ENCODE results near the gene SH2B3. TPM values are rescaled to one million over a fixed set of nuclear protein-coding genes. Genes with fewer than 3 reads are reported as not detected.

The SH2B3 gene
- total and polyA plus RNA-seq, 2 donors (not counting 3 experiments of a cell fraction or from before 2014, with no cell fraction given) = 63.1 to 97.9 TPM

DNA sequence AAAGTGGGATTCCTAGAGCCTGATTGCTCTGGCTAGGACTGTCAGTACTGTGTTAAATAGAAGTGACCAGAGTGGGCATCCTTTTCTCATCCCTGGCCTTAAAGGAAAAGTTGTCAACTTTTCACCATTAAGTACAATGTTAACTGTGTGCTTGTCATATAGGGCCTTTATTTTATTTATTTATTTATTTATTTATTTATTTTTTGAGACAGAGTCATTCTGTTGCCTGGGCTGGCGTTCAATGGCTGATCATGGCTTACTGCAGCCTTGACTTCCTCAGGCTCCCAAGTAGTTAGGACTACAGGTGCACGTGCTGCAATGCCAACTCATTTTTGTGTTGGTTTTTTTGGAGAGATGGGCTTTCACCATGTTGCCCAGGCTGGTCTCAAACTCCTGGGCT is 11.6 kb downstream of the SH2B3 start:
- Histone ChIP-seq H3K79me2 (ENCODE audit: control insufficient read depth, insufficient read depth, low read length) (peaks cover 98% of the 10 kb centered on the region), H4K20me1 (replicated peaks; ENCODE audit: control insufficient read depth, extremely low read depth, insufficient read depth, low read length) (peaks cover 3% of the 10 kb centered on the region), H3K9ac (replicated peaks; ENCODE audit: extremely low read depth, insufficient read depth, low read length) (no peak overlapping the region), H2AFZ (ENCODE audit: low read depth, low read length) (no peak overlapping the region), H3K9me1 (replicated peaks; ENCODE audit: control insufficient read depth, extremely low read depth, insufficient read depth, low read length) (no peaks in the 10 kb centered on the region), H3K27me3 (ENCODE audit: control insufficient read depth in 2 of 2, insufficient read depth in 2 of 2, low read length in 2 of 2) (no peaks in the 10 kb centered on the region), H3K4me1 (ENCODE audit: control insufficient read depth, extremely low read depth, insufficient read depth, low read length) (peaks cover 27% of the 10 kb centered on the region), H3K27ac (ENCODE audit: insufficient read depth, low read depth, low read length) (no peak overlapping the region), H3K4me2 (ENCODE audit: insufficient read depth, low read length) (no peak overlapping the region), H3K4me3 (replicated peaks in 1 of 3; ENCODE audit: insufficient read depth in 1 of 3, low read depth in 1 of 3, low read length in 3 of 3) (no peak overlapping the region), H3K36me3 (ENCODE audit: control insufficient read depth in 2 of 2, extremely low read depth in 1 of 2, insufficient read depth in 2 of 2, low read length in 2 of 2) (peaks cover 13 to 32% of the 10 kb centered on the region in 2 experiments), H3K9me3 (replicated peaks; ENCODE audit: control insufficient read depth, insufficient read depth, low read length) (no peaks in the 10 kb centered on the region)
- no peak for DNase-seq (ENCODE audit: low read depth, low spot score)
- ChIA-PET CTCF (no interaction called here), POLR2A (no interaction called here)
- dilution Hi-C loops (cut with MboI; ENCODE audit: extremely low pct_ligation_motif_present, low sequenced_read_pairs) = no loop called here
- no TSS peak for BruUV-seq (replicated peaks)
- FAIRE-seq = no peak
- intact Hi-C loops (cut with micrococcal nuclease) = no loop called here
- TF ChIP-seq MYC (IDR thresholded peaks at IDR 0.05; ENCODE audit: low read depth, low read length) (no peak), JUN (IDR thresholded peaks at IDR 0.05; ENCODE audit: borderline replicate concordance, insufficient read depth, insufficient read length, low read depth) (no peak), EZH2 (IDR thresholded peaks at IDR 0.05; ENCODE audit: borderline replicate concordance, low read depth, low read length, severe bottlenecking) (no peak), POLR2AphosphoS5 (IDR thresholded peaks at IDR 0.05; ENCODE audit: insufficient read depth, low read depth, low read length) (no peak), FOS (IDR thresholded peaks at IDR 0.05; ENCODE audit: borderline replicate concordance, insufficient read depth, low read length) (no peak), POLR2A (IDR thresholded peaks at IDR 0.05; ENCODE audit: low read depth, low read length) (no peak), GATA2 (IDR thresholded peaks at IDR 0.05; ENCODE audit: insufficient read depth, insufficient read length, low read depth, low read length) (no peak)
- TF ChIP-seq, protein P1, sequence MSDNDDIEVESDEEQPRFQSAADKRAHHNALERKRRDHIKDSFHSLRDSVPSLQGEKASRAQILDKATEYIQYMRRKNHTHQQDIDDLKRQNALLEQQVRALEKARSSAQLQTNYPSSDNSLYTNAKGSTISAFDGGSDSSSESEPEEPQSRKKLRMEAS (IDR thresholded peaks at IDR 0.05; ENCODE audit: insufficient read depth, insufficient read length) = no peak
- TF ChIP-seq, protein P2, sequence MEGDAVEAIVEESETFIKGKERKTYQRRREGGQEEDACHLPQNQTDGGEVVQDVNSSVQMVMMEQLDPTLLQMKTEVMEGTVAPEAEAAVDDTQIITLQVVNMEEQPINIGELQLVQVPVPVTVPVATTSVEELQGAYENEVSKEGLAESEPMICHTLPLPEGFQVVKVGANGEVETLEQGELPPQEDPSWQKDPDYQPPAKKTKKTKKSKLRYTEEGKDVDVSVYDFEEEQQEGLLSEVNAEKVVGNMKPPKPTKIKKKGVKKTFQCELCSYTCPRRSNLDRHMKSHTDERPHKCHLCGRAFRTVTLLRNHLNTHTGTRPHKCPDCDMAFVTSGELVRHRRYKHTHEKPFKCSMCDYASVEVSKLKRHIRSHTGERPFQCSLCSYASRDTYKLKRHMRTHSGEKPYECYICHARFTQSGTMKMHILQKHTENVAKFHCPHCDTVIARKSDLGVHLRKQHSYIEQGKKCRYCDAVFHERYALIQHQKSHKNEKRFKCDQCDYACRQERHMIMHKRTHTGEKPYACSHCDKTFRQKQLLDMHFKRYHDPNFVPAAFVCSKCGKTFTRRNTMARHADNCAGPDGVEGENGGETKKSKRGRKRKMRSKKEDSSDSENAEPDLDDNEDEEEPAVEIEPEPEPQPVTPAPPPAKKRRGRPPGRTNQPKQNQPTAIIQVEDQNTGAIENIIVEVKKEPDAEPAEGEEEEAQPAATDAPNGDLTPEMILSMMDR (IDR thresholded peaks at IDR 0.05; ENCODE audit: extremely low read depth in 1 of 2, insufficient read depth in 1 of 2, low read depth in 1 of 2, low read length in 2 of 2) = no peak

Data from endothelial cell of umbilical vein (primary cell).